ENCODE data around the gene CD81.
A peak's percentile ranks its signal among the peaks of the same experiment; 100 is the strongest.

Gene CD81

DNA sequence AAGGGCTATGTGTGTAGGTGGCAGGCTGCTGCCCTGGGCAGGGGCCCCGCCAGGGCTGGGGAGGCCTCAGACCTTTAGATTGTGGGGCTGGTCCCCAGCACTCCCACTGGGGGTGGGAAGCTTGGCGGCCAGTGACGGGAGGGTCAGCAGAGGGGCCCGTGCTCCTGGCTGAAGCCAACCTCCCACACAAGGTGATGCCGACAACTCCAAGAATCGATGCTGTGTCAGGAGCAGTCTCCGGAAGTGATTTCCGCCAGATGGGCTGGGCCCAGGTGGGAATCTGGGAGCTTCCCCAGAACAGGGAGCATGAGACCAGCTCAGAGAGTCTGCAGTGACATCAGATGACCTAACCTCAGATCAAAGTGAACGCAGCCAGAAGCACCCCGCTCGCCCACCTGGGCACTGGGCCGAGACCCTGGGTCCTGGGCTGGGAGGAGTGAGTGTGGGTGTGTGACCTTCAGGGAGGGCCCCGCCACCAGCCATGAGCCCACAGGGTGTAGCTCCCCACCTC is 59.5 kb downstream of the CD81 start:
- no peak overlapping the region for H3K4me3 ChIP-seq (ENCODE audit: low read depth, low read length)
- TF ChIP-seq MYC (IDR thresholded peaks at IDR 0.05; ENCODE audit: low read depth, low read length) (no peak), CTCF (IDR thresholded peaks at IDR 0.05; ENCODE audit: low read depth, low read length) (no peak), POLR2A (IDR thresholded peaks at IDR 0.05; ENCODE audit: extremely low read depth, insufficient read length) (no peak), MAX (IDR thresholded peaks at IDR 0.05; ENCODE audit: low read depth, low read length) (no peak)
- DNase-seq (ENCODE audit: low read depth), result no peak

DNA sequence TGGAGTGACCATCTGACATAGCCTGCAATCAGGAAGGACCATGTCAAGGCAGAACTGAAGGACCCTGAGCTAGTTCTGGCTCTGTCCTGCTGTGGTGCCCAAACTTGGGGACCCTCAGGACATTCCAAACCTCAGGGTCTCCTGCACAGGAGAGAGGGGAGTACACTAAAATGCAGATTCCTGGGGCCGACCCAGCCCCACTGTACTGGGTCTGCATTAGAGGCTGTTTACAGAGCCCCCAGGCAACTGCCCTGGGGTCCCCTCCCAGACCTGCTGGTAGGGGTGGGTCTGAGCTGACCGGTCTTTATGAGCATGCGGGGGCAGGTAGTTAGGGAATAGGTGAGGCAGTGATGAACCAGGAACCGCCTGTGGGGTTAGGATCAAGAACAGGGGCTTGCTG is 60.4 kb downstream of the CD81 start:
- TF ChIP-seq MYC (IDR thresholded peaks at IDR 0.05; ENCODE audit: low read depth, low read length) (no peak), MAX (IDR thresholded peaks at IDR 0.05; ENCODE audit: low read depth, low read length) (no peak)
- H3K4me3 ChIP-seq (ENCODE audit: low read depth, low read length), result no peak overlapping the region
- no peak for DNase-seq (ENCODE audit: low read depth)

- H3K4me3 ChIP-seq (ENCODE audit: low read depth, low read length), result no peak overlapping the region
- DNase-seq (ENCODE audit: low read depth), result no peak
- TF ChIP-seq POLR2A (IDR thresholded peaks at IDR 0.05; ENCODE audit: extremely low read depth, insufficient read length) (no peak), MYC (IDR thresholded peaks at IDR 0.05; ENCODE audit: low read depth, low read length) (no peak), MAX (IDR thresholded peaks at IDR 0.05; ENCODE audit: low read depth, low read length) (no peak), CTCF (IDR thresholded peaks at IDR 0.05; ENCODE audit: low read depth, low read length) (no peak)
Measured at GRCh38 chr11:2439820-2440219, 62.7 kb downstream of the CD81 start.

DNA sequence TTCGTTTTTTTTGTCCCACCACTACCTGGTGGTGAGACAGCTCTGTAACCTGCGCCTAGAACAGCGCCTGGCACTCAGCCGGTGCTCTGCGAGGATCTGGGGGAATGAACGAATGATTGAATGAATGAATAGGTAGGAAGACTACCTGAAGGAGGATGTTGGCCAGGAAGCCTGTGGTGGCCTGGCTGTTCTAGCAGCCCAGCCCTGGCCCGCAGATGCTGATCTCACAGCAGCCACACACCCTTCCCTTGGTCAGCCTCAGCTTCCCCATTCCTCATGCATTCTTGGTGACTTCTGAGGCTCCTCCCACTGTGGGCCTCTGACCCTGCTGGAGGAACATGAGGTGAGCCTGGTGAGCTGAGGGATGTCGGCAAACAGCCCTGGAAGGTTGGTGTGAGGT is 63.5 kb downstream of the CD81 start:
- no peak for TF ChIP-seq MYC (IDR thresholded peaks at IDR 0.05; ENCODE audit: low read depth, low read length)
- no peak for TF ChIP-seq CTCF (IDR thresholded peaks at IDR 0.05; ENCODE audit: low read depth, low read length)
- TF ChIP-seq MAX (IDR thresholded peaks at IDR 0.05; ENCODE audit: low read depth, low read length), result no peak
- TF ChIP-seq POLR2A (IDR thresholded peaks at IDR 0.05; ENCODE audit: extremely low read depth, insufficient read length), result no peak
- DNase-seq (ENCODE audit: low read depth), result peak; percentile 28
- H3K4me3 ChIP-seq (ENCODE audit: low read depth, low read length), result no peak overlapping the region

- TF ChIP-seq POLR2A (IDR thresholded peaks at IDR 0.05; ENCODE audit: extremely low read depth, insufficient read length) (no peak), MYC (IDR thresholded peaks at IDR 0.05; ENCODE audit: low read depth, low read length) (no peak), MAX (IDR thresholded peaks at IDR 0.05; ENCODE audit: low read depth, low read length) (no peak), CTCF (IDR thresholded peaks at IDR 0.05; ENCODE audit: low read depth, low read length) (no peak)
- no peak overlapping the region for H3K4me3 ChIP-seq (ENCODE audit: low read depth, low read length)
- DNase-seq (ENCODE audit: low read depth), result no peak
Measured at GRCh38 chr11:2441171-2441570, 64.1 kb downstream of the CD81 start.

DNA sequence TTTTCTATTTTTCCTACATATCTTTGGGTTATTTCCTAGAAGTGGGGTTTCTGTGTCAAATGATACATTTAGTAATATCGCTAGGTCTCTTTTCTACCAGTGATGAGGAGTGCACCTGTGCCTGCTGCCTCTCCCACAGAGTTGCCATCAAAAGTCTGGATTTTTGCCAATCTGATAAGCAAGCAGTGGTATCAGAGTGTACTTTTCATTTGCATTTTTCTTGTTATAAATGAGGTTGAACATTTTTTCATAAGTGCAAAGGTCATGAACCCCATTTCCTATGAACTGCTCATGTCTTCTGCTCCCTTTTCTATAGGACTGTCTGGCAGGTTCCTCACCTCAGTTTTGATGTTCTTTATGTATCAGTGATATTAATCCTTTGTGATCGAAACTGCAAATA is 65.5 kb downstream of the CD81 start:
- TF ChIP-seq MYC (IDR thresholded peaks at IDR 0.05; ENCODE audit: low read depth, low read length) (no peak), MAX (IDR thresholded peaks at IDR 0.05; ENCODE audit: low read depth, low read length) (no peak), CTCF (IDR thresholded peaks at IDR 0.05; ENCODE audit: low read depth, low read length) (no peak), POLR2A (IDR thresholded peaks at IDR 0.05; ENCODE audit: extremely low read depth, insufficient read length) (no peak)

More for the DNA sequence above, 65.5 kb downstream of the CD81 start:
- no peak for DNase-seq (ENCODE audit: low read depth)
- no peak overlapping the region for H3K4me3 ChIP-seq (ENCODE audit: low read depth, low read length)
